AG10803 (cell line): ENCODE data around the gene STPG4.
A peak's percentile ranks its signal among the peaks of the same experiment; 100 is the strongest.

Experiments
- DNase-seq: peaks from one replicate; pipeline ENCODE4 v3.0.0; 2010; ENCODE audit warnings: low read depth
- H3K4me3 ChIP-seq: 2 replicates; pipeline ENCODE4 v1.5.1; 2011; ENCODE audit warnings: mild to moderate bottlenecking, low read length, control low read depth
- CTCF ChIP-seq: conservative IDR thresholded peaks from 2 replicates; pipeline ENCODE4 v1.5.1; 2011; ENCODE audit warnings: mild to moderate bottlenecking, low read length, control low read depth, inconsistent platforms

STPG4 gene

GRCh38 chr2:47070920-47071824 is 83.9 kb downstream of the STPG4 start:
- H3K4me3 ChIP-seq, result no peak overlapping the region
- TF ChIP-seq CTCF, result no peak
- DNase-seq, result peak; percentile 95

- TF ChIP-seq CTCF, result no peak
- no peak overlapping the region for H3K4me3 ChIP-seq
- DNase-seq, result peak; percentile 74
Observed at GRCh38 chr2:47070155-47070919, 84.8 kb downstream of the STPG4 start.

GRCh38 chr2:47069628-47070154 is 85.4 kb downstream of the STPG4 start:
- no peak for TF ChIP-seq CTCF
- peak; percentile 96 for DNase-seq
- H3K4me3 ChIP-seq, result no peak overlapping the region

- DNase-seq, result no peak
- H3K4me3 ChIP-seq, result no peak overlapping the region
- TF ChIP-seq CTCF, result no peak
Observed at GRCh38 chr2:47068981-47069627, 86.0 kb downstream of the STPG4 start.

GRCh38 chr2:47067788-47068407 is 87.2 kb downstream of the STPG4 start:
- DNase-seq, result no peak
- no peak for TF ChIP-seq CTCF
- H3K4me3 ChIP-seq, result no peak overlapping the region

GRCh38 chr2:47065771-47066380 is 89.2 kb downstream of the STPG4 start:
- TF ChIP-seq CTCF, result peak; percentile 9; the same call in 1 of the 2 replicates
- H3K4me3 ChIP-seq, result no peak overlapping the region
- DNase-seq, result peak; percentile 99
